BJ (cell line): ENCODE data around the gene COL5A2. TPM values are rescaled to one million over a fixed set of nuclear protein-coding genes. Genes with fewer than 3 reads are reported as not detected.

ENCODE experiments used
- CTCF ChIA-PET: fragments of 350-600 bp; formaldehyde crosslinking; extraction: SDS; loops from one replicate; lab custom pipeline; 2021; ENCODE audit warnings: antibody characterized with exemption, inconsistent platforms; lab: Yijun Ruan, JAX
- POLR2A ChIA-PET: fragments of 300-600 bp; sonication (Branson Sonifier 250); formaldehyde crosslinking; extraction: SDS; loops from one replicate; lab custom pipeline; 2021; ENCODE audit warnings: antibody characterized with exemption; lab: Charles Lee
- DNase-seq: peaks from one replicate; pipeline ENCODE4 v3.0.0-alpha.2; 2011; ENCODE audit warnings: low read depth
- H3K27me3 ChIP-seq: 2 replicates; pipeline ENCODE4 v1.6.0; 2011; ENCODE audit warnings: low read length; ENCODE audit not compliant: control insufficient read depth, insufficient read depth
- H3K36me3 ChIP-seq: 2 replicates; pipeline ENCODE4 v1.5.1; 2011; ENCODE audit warnings: low read length; ENCODE audit not compliant: control insufficient read depth, insufficient read depth
- H3K4me3 ChIP-seq: 2 replicates; pipeline ENCODE4 v1.5.1; 2011; ENCODE audit warnings: low read depth, mild to moderate bottlenecking, control low read depth, low read length
- polyA plus RNA-seq: library from polyadenylated mRNA; depleted of rRNA; stranded (reverse); fragments of >200 nt; gene quantifications from 2 replicates; pipeline ENCODE4 v1.2.3, GENCODE V29; 2011
- TF ChIP-seq, protein P1 (sequence below): IDR thresholded peaks from 2 replicates; pipeline ENCODE4 v1.5.1; 2011; ENCODE audit warnings: low read depth, mild to moderate bottlenecking, control low read depth, inconsistent platforms, low read length, moderate library complexity; ENCODE audit not compliant: insufficient read depth

COL5A2 gene
- polyA plus RNA-seq, 1 experiment: 351 TPM

DNA sequence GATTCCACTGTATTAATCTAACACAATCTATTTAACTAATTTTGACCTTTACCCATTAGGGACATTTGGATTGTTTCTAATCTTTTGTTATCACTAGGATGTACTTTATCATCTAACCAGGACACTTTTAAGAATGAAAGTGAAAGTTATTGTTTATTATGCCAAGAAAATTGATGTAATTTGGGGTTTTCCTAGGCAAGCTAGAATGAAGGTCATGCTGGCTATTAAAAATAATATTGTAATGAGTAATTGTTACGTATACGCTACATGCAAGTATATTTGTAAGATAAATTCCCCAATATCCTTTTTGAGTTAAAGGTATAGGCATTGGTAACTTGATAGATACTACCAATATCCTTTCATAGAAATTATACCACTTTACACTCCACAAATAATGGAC is 74.6 kb downstream of the COL5A2 start:
- TF ChIP-seq, protein P1, sequence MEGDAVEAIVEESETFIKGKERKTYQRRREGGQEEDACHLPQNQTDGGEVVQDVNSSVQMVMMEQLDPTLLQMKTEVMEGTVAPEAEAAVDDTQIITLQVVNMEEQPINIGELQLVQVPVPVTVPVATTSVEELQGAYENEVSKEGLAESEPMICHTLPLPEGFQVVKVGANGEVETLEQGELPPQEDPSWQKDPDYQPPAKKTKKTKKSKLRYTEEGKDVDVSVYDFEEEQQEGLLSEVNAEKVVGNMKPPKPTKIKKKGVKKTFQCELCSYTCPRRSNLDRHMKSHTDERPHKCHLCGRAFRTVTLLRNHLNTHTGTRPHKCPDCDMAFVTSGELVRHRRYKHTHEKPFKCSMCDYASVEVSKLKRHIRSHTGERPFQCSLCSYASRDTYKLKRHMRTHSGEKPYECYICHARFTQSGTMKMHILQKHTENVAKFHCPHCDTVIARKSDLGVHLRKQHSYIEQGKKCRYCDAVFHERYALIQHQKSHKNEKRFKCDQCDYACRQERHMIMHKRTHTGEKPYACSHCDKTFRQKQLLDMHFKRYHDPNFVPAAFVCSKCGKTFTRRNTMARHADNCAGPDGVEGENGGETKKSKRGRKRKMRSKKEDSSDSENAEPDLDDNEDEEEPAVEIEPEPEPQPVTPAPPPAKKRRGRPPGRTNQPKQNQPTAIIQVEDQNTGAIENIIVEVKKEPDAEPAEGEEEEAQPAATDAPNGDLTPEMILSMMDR: no peak
- no peak overlapping the region for H3K4me3 ChIP-seq
- CTCF ChIA-PET: no interaction called here
- peaks cover 3% of the 10 kb centered on the region; the same call in 1 of the 2 replicates for H3K36me3 ChIP-seq
- no peak for DNase-seq
- no peaks in the 10 kb centered on the region for H3K27me3 ChIP-seq
- POLR2A ChIA-PET: no interaction called here

DNA sequence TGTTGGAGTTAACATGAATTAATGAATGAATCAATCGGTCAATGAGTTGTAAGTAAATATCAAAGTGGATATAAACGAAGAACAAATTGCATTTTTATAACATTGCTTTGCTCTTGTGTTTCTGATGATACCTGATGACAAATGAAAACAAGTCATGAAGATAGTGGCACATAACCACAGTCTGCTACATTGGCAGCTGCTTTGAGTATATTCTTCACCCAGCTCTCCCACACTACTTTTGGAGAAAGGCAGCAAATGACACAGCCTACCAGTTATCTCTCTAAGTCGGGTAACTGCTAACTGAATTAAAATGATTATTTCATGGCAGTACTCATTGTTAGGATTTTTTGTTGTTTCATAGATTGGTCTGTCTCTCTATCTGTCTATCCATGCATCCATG is 76.8 kb downstream of the COL5A2 start:
- no peak for DNase-seq
- Histone ChIP-seq H3K27me3 (no peaks in the 10 kb centered on the region), H3K4me3 (no peak overlapping the region), H3K36me3 (peaks cover 3% of the 10 kb centered on the region; the same call in 1 of the 2 replicates)
- CTCF ChIA-PET: no interaction called here
- TF ChIP-seq, protein P1: no peak
- POLR2A ChIA-PET: no interaction called here

DNA sequence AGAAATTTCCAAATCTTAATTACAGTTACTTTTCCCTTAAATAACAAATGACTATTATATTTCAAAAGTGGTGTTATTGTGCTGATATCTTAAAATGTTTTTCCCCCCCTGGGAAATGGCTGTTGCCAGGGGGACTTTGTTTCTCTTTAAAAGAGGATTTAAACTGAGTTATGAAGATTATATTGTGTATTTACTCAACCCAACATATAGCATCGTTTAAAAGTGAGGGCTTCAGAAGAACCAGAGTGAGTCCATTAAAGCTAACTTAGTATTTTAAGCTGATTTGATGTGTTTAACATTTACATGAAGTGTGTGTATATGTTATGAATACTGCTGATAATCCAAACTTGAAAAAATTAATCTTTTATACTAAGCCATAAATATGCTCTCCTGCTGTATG is 81.6 kb downstream of the COL5A2 start:
- no peak overlapping the region for H3K4me3 ChIP-seq
- CTCF ChIA-PET: no interaction called here
- H3K27me3 ChIP-seq: no peaks in the 10 kb centered on the region
- POLR2A ChIA-PET: no interaction called here
- TF ChIP-seq, protein P1: no peak
- no peak for DNase-seq
- peaks cover 9% of the 10 kb centered on the region for H3K36me3 ChIP-seq

DNA sequence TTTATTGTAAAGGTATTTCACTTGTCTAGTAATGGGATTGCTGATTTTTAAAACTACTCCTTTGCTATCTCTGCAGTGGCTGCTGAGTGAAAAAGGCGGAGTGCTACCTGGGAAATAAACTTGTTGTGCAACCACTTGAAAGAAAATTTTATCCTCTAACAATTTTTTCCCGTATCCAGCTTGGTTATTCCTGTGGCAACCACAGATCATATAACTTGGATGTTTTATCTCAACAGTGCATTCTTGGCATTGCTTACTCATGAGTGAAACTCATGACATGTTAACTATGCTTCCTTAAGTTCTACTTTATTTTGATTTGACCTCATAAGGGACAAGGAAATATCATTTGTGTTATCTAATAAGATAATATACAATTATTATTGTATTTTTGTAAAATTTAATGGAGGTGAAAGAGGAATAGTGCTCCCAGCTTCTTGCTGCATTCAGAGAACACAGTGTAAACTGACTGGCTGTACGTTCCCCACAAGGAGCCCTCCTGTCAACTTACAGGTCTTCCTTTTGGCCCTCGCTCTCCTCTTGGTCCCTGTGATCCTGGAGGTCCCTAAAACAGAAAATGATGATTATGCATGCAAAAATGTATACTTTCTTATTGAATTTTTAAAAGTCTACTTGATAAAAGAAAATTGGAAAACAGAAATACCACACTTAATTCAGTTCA is 82.7 kb downstream of the COL5A2 start:
- Histone ChIP-seq H3K4me3 (no peak overlapping the region), H3K36me3 (peaks cover 10% of the 10 kb centered on the region), H3K27me3 (no peaks in the 10 kb centered on the region)
- peak; percentile 63 for DNase-seq
- TF ChIP-seq, protein P1: no peak
- ChIA-PET POLR2A (no interaction called here), CTCF (interaction anchor here (0.6 kb wide), 1 partner anchor 67 kb away, joined by 3 read pairs; no protein-coding TSS in a partner anchor)

DNA sequence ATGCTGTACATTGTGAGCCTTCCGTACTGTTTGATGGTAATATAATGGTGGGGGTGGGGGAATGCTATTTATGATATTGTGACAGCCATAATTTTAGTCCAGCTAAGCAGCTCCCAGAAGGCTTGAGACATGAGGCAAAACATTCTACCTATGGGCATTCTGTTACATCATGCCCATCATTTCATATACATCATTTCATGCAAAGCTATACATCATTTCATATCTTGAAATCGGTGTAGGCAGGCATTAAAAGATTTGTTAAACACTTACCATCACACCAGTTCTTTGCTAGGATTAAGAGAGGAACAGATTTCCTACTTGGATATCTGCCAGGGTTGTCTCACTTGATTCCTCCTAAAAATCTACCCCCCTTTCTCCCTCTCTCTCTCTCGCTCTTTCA is 84.5 kb downstream of the COL5A2 start:
- TF ChIP-seq, protein P1: no peak
- ChIA-PET CTCF (interaction anchor here (0.7 to 2.0 kb wide), 10 partner anchors 19 to 572 kb away, joined by 3 to 11 read pairs (median 6); no protein-coding TSS in a partner anchor), POLR2A (no interaction called here)
- H3K27me3 ChIP-seq: no peaks in the 10 kb centered on the region
- no peak overlapping the region for H3K4me3 ChIP-seq
- DNase-seq: no peak
- peaks cover 15% of the 10 kb centered on the region for H3K36me3 ChIP-seq
